HCT116 (cell line): ENCODE measurements around the gene MTG2.

Experiments
- CTCF ChIP-seq, 3 experiments: fragments of 200-600 bp in 1 of 3; sonication (generic) in 1 of 3; IDR thresholded peaks in 2 of 3; conservative IDR thresholded peaks in 1 of 3; 2 replicates each; pipeline ENCODE4 v1.5.1; 2012 to 2017; ENCODE audit warnings: low read depth in 2 of 3, low read length in 2 of 3, antibody characterized with exemption in 1 of 3, borderline replicate concordance in 1 of 3, control low read depth in 1 of 3, mild to moderate bottlenecking in 1 of 3, mixed read lengths in 1 of 3, mixed run types in 1 of 3, moderate library complexity in 1 of 3; ENCODE audit not compliant: insufficient read depth in 1 of 3
- EGR1 ChIP-seq: IDR thresholded peaks from 2 replicates; pipeline ENCODE4 v1.6.1; 2012; ENCODE audit warnings: low read depth
- EZH2 ChIP-seq: fragments of 200-600 bp; sonication (generic); IDR thresholded peaks from 2 replicates; pipeline ENCODE4 v1.6.1; 2017; ENCODE audit warnings: antibody characterized with exemption, mixed run types
- POLR2A ChIP-seq: IDR thresholded peaks from 2 replicates; pipeline ENCODE4 v1.7.0; 2011; ENCODE audit warnings: borderline replicate concordance; ENCODE audit not compliant: insufficient read depth, insufficient read length; ENCODE audit errors: extremely low read depth
- POLR2AphosphoS5 ChIP-seq: IDR thresholded peaks from 2 replicates; pipeline ENCODE4 v1.6.1; 2011; ENCODE audit warnings: mild to moderate bottlenecking, low read depth, low read length, moderate library complexity
- YY1 ChIP-seq: IDR thresholded peaks from 2 replicates; pipeline ENCODE4 v1.6.1; 2011; ENCODE audit warnings: low read length, low read depth, moderate library complexity, mild to moderate bottlenecking; ENCODE audit not compliant: insufficient replicate concordance; ENCODE audit errors: extremely low read depth
- ZFX ChIP-seq: fragments of 450-650 bp; IDR thresholded peaks from 2 replicates; pipeline ENCODE4 v1.6.1; 2017
- TF ChIP-seq, protein P1 (sequence below): IDR thresholded peaks from 2 replicates; pipeline ENCODE4 v1.6.1; 2012

DNA sequence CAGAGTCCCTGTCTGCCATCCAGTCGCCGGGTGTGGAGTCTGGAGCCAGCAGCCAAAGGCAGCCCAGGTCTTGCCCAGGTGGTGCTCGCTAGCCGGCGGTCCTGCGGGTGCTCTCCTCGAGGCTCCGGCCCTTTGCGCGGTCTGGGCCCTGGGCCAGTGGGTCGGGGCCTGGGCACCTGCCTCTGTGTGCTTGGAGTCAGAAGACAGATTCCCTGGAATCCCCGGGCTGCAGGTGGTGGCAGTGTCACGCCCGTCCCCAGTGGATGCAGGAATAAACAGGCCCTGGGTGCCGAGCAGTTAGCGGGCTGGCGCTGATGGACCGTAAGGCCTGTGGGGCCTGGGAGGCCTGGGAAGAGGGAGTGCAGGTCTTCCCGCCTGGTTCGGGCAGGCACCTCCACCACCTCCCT, 33.9 kb upstream of the MTG2 start:
- no peak for TF ChIP-seq CTCF (IDR thresholded peaks at IDR 0.05 in 2 of 3, conservative IDR thresholded peaks at IDR 0.05 in 1 of 3; ENCODE audit: borderline replicate concordance in 1 of 3, insufficient read depth in 1 of 3, low read depth in 2 of 3, low read length in 2 of 3)
- no peak for TF ChIP-seq EZH2
- TF ChIP-seq POLR2AphosphoS5: no peak
- TF ChIP-seq POLR2A: no peak
- no peak for TF ChIP-seq EGR1
- TF ChIP-seq ZFX: no peak
- no peak for TF ChIP-seq YY1
- TF ChIP-seq, protein P1, sequence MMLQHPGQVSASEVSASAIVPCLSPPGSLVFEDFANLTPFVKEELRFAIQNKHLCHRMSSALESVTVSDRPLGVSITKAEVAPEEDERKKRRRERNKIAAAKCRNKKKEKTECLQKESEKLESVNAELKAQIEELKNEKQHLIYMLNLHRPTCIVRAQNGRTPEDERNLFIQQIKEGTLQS: no peak
